ENCODE results near the gene SLC39A9.
A peak's percentile ranks its signal among the peaks of the same experiment; 100 is the strongest.

DNA sequence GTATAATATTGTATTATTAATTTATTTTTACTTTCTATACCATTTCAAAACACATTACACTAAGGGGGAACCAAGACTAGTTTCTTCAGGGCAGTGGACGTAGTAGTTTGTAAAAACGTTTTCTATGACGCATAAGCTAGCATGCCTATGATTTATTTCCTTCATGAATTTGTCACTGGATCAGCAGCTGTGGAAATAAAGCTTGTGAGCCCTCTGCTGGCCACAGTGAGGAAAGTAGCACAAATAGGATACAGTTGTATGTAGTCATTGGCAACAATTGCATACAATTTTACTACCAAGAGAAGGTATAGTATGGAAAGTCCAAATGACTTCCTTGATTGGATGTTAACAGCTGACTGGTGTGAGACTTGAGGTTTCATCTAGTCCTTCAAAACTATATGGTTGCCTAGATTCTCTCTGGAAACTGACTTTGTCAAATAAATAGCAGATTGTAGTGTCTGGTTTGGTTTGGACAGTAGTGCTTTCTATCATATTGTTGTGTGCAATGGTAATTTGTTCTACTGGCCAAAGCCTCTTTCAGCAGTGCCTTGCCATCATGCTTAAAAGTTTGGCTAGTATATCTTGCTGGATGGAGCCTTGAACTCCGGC is 61.7 kb downstream of the SLC39A9 start:
- TF ChIP-seq, protein P1, sequence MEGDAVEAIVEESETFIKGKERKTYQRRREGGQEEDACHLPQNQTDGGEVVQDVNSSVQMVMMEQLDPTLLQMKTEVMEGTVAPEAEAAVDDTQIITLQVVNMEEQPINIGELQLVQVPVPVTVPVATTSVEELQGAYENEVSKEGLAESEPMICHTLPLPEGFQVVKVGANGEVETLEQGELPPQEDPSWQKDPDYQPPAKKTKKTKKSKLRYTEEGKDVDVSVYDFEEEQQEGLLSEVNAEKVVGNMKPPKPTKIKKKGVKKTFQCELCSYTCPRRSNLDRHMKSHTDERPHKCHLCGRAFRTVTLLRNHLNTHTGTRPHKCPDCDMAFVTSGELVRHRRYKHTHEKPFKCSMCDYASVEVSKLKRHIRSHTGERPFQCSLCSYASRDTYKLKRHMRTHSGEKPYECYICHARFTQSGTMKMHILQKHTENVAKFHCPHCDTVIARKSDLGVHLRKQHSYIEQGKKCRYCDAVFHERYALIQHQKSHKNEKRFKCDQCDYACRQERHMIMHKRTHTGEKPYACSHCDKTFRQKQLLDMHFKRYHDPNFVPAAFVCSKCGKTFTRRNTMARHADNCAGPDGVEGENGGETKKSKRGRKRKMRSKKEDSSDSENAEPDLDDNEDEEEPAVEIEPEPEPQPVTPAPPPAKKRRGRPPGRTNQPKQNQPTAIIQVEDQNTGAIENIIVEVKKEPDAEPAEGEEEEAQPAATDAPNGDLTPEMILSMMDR (IDR thresholded peaks at IDR 0.05) = peak; percentile 23 to 86 (median 74)
- TF ChIP-seq POLR2A (IDR thresholded peaks at IDR 0.05) = no peak
